LNCaP clone FGC (cell line): ENCODE results near the gene CA7.

Experiments
- DNase-seq: peaks from one replicate; pipeline ENCODE4 v3.0.0-alpha.2; 2011; ENCODE audit warnings: low read depth
- H3K4me3 ChIP-seq: 2 replicates; pipeline ENCODE4 v1.5.1; 2011; ENCODE audit warnings: mild to moderate bottlenecking, low read depth, low read length, control low read depth
- CTCF ChIP-seq: IDR thresholded peaks from 2 replicates; pipeline ENCODE4 v1.5.1; 2012; ENCODE audit warnings: mild to moderate bottlenecking; ENCODE audit not compliant: control insufficient read depth, insufficient read depth; ENCODE audit errors: extremely low read depth

The CA7 gene

GRCh38 chr16:66871840-66872239, 27.6 kb downstream of the CA7 start:
- no peak for DNase-seq
- H3K4me3 ChIP-seq: no peak overlapping the region
- TF ChIP-seq CTCF: no peak

- H3K4me3 ChIP-seq: peak overlapping the region; percentile 40
- DNase-seq: no peak
- no peak for TF ChIP-seq CTCF
These were observed 28.3 kb downstream of the CA7 start for GRCh38 chr16:66872559-66872942.

- peak; percentile 98 for TF ChIP-seq CTCF
- DNase-seq: peak; percentile 47
- H3K4me3 ChIP-seq: peak overlapping the region; percentile 40
These were observed 28.9 kb downstream of the CA7 start for GRCh38 chr16:66872943-66873684.

- no peak overlapping the region for H3K4me3 ChIP-seq
- no peak for DNase-seq
- TF ChIP-seq CTCF: no peak
These were observed 29.5 kb downstream of the CA7 start for GRCh38 chr16:66873685-66874055.

- no peak for DNase-seq
- no peak for TF ChIP-seq CTCF
- no peak overlapping the region for H3K4me3 ChIP-seq
These were observed 30.0 kb downstream of the CA7 start for GRCh38 chr16:66874079-66874775.

GRCh38 chr16:66878067-66878466, 33.9 kb downstream of the CA7 start:
- TF ChIP-seq CTCF: no peak
- no peak overlapping the region for H3K4me3 ChIP-seq
- no peak for DNase-seq
